ENCODE measurements around the gene ALS2. TPM values are rescaled to one million over a fixed set of nuclear protein-coding genes. Genes with fewer than 3 reads are reported as not detected.

Gene ALS2
- total and polyA plus RNA-seq, 12 donors = 3.1 to 24.3 (median 15.3) TPM

DNA sequence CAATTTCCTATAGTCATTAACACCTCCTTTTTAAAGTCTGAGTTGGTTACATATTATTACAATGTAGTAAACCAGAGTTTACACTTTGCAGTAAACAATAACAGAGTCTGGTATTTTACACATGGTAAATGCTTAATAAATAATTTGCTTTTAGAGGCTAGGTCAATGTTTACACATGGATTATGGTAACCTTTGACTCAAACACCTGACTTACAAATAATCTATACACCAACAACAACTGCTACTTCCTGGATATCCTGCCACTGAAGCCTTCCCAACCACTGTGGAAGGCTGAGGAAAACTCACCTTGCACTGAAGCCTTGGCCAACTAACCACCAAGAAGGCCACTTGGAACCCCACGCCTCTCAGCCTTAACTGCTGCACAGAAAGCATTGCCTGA, 5.4 kb downstream of the ALS2 start:
- H3K9me3 ChIP-seq (replicated peaks in 1 of 3) = no peaks in the 10 kb centered on the region
- 82 to 100% (median 96%) methylated on average over 1 of the region's 1 CpG for WGBS, 4 donors
- H3K36me3 ChIP-seq (replicated peaks in 1 of 2) = no peaks in the 10 kb centered on the region
- no peaks in the 10 kb centered on the region for H3K27me3 ChIP-seq
- peaks cover 8 to 20% of the 10 kb centered on the region in 2 donors for H3K4me1 ChIP-seq (replicated peaks in 1 of 2)
- DNase-seq = no peak
- intact Hi-C loops (cut with DNase I) = no loop called here
- no peak overlapping the region for H3K27ac ChIP-seq
- H3K4me3 ChIP-seq = no peak overlapping the region
- TF ChIP-seq, protein P1, sequence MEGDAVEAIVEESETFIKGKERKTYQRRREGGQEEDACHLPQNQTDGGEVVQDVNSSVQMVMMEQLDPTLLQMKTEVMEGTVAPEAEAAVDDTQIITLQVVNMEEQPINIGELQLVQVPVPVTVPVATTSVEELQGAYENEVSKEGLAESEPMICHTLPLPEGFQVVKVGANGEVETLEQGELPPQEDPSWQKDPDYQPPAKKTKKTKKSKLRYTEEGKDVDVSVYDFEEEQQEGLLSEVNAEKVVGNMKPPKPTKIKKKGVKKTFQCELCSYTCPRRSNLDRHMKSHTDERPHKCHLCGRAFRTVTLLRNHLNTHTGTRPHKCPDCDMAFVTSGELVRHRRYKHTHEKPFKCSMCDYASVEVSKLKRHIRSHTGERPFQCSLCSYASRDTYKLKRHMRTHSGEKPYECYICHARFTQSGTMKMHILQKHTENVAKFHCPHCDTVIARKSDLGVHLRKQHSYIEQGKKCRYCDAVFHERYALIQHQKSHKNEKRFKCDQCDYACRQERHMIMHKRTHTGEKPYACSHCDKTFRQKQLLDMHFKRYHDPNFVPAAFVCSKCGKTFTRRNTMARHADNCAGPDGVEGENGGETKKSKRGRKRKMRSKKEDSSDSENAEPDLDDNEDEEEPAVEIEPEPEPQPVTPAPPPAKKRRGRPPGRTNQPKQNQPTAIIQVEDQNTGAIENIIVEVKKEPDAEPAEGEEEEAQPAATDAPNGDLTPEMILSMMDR (IDR thresholded peaks at IDR 0.05) = no peak
- no peak for TF ChIP-seq POLR2A (IDR thresholded peaks at IDR 0.05)

DNA sequence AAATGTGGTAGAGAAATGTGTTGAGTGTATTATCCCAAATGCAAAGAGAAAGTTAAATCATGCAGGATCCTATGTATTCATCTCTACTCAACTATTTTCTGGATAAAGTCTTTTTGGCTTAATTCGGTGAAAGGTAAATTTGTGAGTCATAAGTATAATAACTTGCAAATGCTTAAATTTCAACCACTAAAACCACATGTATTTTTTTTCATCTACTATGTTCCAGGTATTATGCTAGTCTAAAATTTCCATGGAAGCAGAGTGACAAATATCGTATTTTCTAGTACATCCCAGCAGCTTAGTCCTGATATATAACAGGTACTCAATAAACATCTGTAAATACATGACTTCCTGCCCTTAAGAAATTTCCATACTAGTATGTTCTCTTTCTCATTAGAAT, 6.2 kb downstream of the ALS2 start:
- Histone ChIP-seq H3K4me1 (replicated peaks in 1 of 2) (peaks cover 3 to 15% of the 10 kb centered on the region in 2 donors), H3K36me3 (replicated peaks in 1 of 2) (no peaks in the 10 kb centered on the region), H3K9me3 (replicated peaks in 1 of 3) (no peaks in the 10 kb centered on the region), H3K4me3 (no peak overlapping the region), H3K27me3 (no peaks in the 10 kb centered on the region), H3K27ac (no peak overlapping the region)
- intact Hi-C loops (cut with DNase I) = no loop called here
- DNase-seq = no peak
- TF ChIP-seq, protein P1 (IDR thresholded peaks at IDR 0.05) = no peak
- no peak for TF ChIP-seq POLR2A (IDR thresholded peaks at IDR 0.05)
- WGBS, 4 donors = 90 to 95% (median 92%) methylated on average over 2 of the region's 2 CpGs

DNA sequence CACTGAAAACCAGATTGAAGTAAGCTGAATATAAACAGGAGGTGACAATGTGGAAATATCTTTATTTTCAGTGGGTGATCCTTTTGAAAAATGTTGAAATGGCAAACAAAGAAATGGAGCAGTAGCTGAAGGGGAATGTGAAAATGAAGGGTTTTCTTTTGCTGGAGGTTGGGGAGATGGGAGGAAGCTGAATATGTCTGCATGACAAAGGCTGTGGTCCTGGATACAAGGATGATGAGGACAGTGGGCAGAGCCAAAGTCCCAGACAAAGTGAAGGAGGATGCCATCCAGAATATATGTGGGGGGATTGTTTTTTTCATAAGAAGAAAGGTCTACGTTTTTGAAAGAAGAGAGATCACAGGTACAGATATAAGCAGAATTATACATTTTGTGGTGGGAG, 6.7 kb downstream of the ALS2 start:
- H3K9me3 ChIP-seq (replicated peaks in 1 of 3) = no peaks in the 10 kb centered on the region
- no peaks in the 10 kb centered on the region for H3K27me3 ChIP-seq
- no peak for TF ChIP-seq POLR2A (IDR thresholded peaks at IDR 0.05)
- TF ChIP-seq, protein P1 (IDR thresholded peaks at IDR 0.05) = no peak
- H3K36me3 ChIP-seq (replicated peaks in 1 of 2) = no peaks in the 10 kb centered on the region
- WGBS, 4 donors = 77 to 93% (median 84%) methylated on average over 1 of the region's 1 CpG
- intact Hi-C loops (cut with DNase I) = no loop called here
- no peak for DNase-seq
- H3K27ac ChIP-seq = no peak overlapping the region
- peaks cover 3 to 9% of the 10 kb centered on the region in 2 donors for H3K4me1 ChIP-seq (replicated peaks in 1 of 2)
- H3K4me3 ChIP-seq = no peak overlapping the region

DNA sequence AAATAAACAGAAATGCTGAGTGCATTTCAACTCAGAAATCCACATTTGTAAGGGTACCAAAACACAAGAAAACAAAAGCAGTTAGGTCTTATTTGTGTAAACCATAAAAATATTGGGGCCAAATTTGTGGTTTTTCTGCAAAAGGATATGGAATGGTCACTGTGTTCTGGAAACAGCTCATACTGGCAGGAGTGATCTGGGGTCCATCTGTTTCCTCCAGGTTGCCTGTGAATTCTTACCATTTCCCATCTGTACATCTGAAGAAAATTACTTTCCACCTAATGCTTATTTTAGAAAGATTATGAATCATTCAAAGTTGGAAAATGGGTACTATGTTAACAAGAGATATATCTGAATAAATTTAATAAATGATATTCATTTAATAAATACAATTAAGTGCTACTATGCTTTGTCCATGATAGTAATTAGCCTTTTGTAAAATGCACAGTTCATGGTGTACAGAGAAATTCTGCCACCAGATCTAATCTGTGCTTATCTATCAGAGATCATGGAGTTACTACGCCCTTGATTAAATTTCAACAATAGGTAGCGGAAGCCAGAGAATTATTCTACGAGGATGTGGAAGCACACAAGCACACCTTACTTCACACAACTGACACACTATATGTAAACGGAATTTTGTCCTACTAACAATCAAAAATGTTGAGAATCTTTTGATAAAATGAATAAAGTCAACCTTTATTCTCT, 10.9 kb downstream of the ALS2 start:
- no peak for DNase-seq
- Histone ChIP-seq H3K4me3 (no peak overlapping the region), H3K27me3 (no peaks in the 10 kb centered on the region), H3K4me1 (replicated peaks in 1 of 2) (no peaks in the 10 kb centered on the region), H3K9me3 (replicated peaks in 1 of 3) (no peaks in the 10 kb centered on the region), H3K36me3 (replicated peaks in 1 of 2) (peaks cover 0 to 4% of the 10 kb centered on the region in 2 donors), H3K27ac (no peak overlapping the region)
- TF ChIP-seq POLR2A (IDR thresholded peaks at IDR 0.05) = no peak
- TF ChIP-seq, protein P1 (IDR thresholded peaks at IDR 0.05) = no peak
- 76 to 92% (median 82%) methylated on average over 4 of the region's 4 CpGs for WGBS, 4 donors
- intact Hi-C loops (cut with DNase I) = no loop called here
